ENCODE measurements around the gene GAGE10. TPM values are rescaled to one million over a fixed set of nuclear protein-coding genes. Genes with fewer than 3 reads are reported as not detected.

GAGE10 gene
- total and polyA plus RNA-seq, 2 of the 8 experiments (the other 6 are each of a cell fraction or from before 2014, with no cell fraction given) = not detected

GRCh38 chrX:49257074-49257790, 46.2 kb upstream of the GAGE10 start (continued):
- TF ChIP-seq BRCA1 (IDR thresholded peaks at IDR 0.05; ENCODE audit: low read depth, low read length) (no peak), CTCF (IDR thresholded peaks at IDR 0.05; ENCODE audit: control extremely low read depth in 1 of 3, insufficient read depth in 1 of 3, low read depth in 1 of 3, low read length in 3 of 3) (no peak), GTF2F1 (IDR thresholded peaks at IDR 0.05; ENCODE audit: borderline replicate concordance, low read depth, low read length) (no peak), SIX5 (IDR thresholded peaks at IDR 0.05; ENCODE audit: low read depth, low read length) (no peak), NRF1 (IDR thresholded peaks at IDR 0.05; ENCODE audit: low read depth, low read length) (no peak), SP1 (IDR thresholded peaks at IDR 0.05; ENCODE audit: low read depth, low read length) (no peak), RFX5 (IDR thresholded peaks at IDR 0.05; ENCODE audit: borderline replicate concordance, low read depth, low read length) (no peak)

Data from H1 (cell line).